Measurements from ENCODE around the gene EXOC7.
A peak's percentile ranks its signal among the peaks of the same experiment; 100 is the strongest.

The EXOC7 gene

GRCh38 chr17:76147211-76148014 lies 43.8 kb upstream of the EXOC7 start:
- H3K27ac ChIP-seq, result no peak overlapping the region
- no peak for TF ChIP-seq ZFX (IDR thresholded peaks at IDR 0.05; ENCODE audit: borderline replicate concordance)
- TF ChIP-seq, protein P1, sequence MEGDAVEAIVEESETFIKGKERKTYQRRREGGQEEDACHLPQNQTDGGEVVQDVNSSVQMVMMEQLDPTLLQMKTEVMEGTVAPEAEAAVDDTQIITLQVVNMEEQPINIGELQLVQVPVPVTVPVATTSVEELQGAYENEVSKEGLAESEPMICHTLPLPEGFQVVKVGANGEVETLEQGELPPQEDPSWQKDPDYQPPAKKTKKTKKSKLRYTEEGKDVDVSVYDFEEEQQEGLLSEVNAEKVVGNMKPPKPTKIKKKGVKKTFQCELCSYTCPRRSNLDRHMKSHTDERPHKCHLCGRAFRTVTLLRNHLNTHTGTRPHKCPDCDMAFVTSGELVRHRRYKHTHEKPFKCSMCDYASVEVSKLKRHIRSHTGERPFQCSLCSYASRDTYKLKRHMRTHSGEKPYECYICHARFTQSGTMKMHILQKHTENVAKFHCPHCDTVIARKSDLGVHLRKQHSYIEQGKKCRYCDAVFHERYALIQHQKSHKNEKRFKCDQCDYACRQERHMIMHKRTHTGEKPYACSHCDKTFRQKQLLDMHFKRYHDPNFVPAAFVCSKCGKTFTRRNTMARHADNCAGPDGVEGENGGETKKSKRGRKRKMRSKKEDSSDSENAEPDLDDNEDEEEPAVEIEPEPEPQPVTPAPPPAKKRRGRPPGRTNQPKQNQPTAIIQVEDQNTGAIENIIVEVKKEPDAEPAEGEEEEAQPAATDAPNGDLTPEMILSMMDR (IDR thresholded peaks at IDR 0.05), result peak; percentile 69

DNA sequence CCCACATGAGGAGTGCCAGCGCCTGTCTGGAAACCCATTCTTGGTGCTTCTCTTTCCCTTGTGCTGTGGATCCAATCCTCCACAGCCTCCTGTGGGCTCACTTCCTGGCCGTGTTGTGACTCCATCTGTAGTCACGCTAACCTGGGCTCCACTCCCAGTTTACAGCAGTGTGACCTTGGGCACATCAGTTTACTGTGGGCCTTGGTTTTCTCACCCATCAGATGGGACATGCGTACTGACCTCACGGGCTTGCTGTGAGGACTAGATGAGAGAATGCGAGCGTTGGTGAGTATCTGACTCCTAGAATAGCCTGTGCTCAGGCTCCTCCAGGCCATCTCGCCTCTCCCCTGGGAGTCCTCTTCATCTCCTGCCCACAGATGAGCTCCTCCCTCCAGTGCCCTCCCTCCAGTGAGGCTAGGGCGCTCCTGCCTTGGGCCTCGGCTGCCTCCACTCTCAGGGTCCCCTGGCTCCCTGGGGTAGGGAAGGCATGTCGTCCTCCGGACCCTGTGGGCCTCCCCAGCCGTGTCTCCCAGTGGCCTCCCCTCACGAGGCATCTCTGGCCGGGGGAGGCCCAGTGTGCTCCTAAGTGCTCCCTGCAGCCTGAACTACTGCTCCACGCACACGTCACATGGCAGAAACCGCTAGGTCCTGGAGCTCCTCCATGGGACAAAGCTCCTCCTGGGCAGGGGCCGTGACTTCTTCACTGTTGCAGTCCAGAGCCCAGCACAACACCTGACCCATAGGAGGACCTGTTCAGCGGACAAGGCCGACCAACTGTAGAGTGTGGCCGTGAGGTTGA lies 42.7 kb upstream of the EXOC7 start:
- no peak overlapping the region for H3K27ac ChIP-seq
- TF ChIP-seq ZFX (IDR thresholded peaks at IDR 0.05; ENCODE audit: borderline replicate concordance), result no peak
- TF ChIP-seq, protein P1 (IDR thresholded peaks at IDR 0.05), result no peak

DNA sequence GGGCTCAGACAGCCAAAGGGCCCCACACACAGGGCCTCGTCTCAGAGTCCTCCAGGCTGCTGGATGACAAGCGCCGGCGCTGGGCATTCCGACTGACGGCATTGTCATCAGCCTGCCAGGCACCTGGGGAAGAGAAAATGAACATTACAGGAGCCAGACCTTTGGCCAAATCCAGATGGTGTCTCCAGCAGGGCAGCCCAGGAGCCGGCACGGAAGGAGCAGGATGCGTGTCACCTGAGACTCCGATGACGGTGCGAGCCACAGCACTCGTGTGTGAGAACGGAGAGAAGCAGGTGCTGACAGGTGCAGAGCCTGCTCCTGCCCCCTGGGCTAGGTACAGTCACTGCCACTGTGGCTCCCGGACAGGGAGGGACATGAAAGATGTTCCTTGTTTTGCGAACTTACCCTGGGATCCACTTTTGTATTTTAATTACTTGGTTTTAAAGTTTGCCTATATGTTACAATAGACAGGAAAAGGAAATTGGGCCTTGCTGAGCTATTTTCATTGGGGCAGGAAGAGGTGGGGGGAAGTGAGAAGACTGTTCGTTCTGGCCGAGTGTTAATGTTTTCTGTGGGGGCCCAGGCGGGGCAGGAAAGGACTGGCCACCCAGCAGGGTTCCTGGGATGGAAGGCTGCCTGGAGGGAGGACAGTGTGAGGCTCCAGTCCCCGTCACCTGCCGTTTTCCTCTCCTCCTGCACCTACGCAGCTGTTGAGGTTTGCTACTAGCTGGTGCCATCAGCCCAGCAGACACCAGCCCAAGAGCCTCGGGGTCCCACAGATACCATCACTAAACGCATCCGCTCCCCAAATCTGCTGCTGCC lies 41.9 kb upstream of the EXOC7 start:
- TF ChIP-seq, protein P1 (IDR thresholded peaks at IDR 0.05), result no peak
- no peak for TF ChIP-seq ZFX (IDR thresholded peaks at IDR 0.05; ENCODE audit: borderline replicate concordance)

DNA sequence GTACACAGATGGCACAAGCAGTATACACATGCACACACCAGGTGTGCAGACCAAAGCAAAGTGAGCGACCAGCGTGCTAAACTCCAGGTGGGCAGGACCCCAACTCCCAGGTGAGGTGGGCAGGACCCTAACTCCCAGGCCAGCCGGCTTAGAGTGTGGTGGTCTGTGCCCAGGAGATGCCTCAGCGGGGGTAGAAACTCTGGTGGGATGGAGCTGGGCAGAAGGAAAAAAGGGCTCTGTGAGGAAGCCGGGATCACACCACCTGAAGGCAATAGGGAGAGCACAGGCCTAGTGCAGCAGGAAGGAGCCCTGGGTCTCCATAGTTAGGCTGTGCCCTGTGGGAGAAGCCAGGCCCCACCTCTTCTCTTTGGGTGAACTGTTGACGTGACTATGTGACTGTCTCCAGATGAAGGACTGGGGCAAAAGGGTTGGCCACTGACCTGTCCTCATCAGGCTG lies 39.0 kb upstream of the EXOC7 start:
- TF ChIP-seq, protein P1 (IDR thresholded peaks at IDR 0.05), result no peak
- no peak for TF ChIP-seq ZFX (IDR thresholded peaks at IDR 0.05; ENCODE audit: borderline replicate concordance)
- no peak overlapping the region for H3K27ac ChIP-seq

More for the DNA sequence above, 41.9 kb upstream of the EXOC7 start:
- H3K27ac ChIP-seq, result no peak overlapping the region

- TF ChIP-seq ZFX (IDR thresholded peaks at IDR 0.05; ENCODE audit: borderline replicate concordance), result no peak
- TF ChIP-seq, protein P1 (IDR thresholded peaks at IDR 0.05), result no peak
- peak overlapping the region; percentile 45 for H3K27ac ChIP-seq
Measured at GRCh38 chr17:76142039-76142584, 38.5 kb upstream of the EXOC7 start.

DNA sequence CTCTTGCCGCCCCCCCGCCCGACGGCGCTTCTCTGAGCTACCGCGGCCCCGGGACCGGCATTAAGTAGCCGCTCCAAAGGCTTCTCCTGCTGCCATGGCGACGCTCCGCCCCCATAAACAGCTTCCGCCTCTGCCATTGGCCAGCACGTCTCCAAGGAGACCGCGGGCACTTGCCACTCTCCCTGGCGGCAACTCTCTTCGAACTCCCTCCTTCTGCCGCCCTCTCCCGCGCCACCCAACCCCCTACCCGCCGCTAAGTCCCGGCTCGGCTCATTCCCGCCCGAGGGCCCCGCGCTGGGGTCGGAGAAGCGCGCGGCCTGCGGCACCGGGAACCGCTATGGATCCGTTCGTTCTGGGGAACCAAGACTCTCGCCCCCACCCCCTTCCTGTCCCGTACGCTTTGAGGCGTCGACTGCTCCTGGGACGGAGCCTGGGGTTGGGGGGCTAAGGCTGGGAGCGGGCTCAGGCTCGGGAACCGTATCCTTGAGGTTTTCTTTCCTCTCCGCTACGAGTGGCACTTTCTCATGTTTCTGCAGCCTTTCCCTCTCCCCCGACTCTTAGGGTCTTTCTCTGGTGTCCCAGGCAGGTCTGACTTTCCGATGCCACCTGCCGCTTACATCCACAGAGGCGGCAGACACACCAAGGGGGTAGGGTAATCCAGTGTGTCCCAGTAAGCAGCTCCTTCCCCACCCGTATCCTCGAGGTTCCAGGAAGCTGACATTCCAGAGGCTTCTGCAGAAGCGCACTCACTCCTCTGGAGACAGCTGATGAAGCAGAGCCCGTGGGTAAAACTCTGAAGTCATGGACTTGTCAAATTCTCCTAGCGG lies 37.8 kb upstream of the EXOC7 start, which contains the start of gene FOXJ1:
FOXJ1 (minus strand) TSS at position 34 of the 827 bp plus-strand sequence. CDS start 850 bp downstream, outside the sequence.
- H3K27ac ChIP-seq, result peak within 1 kb of the TSS; percentile 45
- TF ChIP-seq, protein P1 (IDR thresholded peaks at IDR 0.05), result no peak
- no peak for TF ChIP-seq ZFX (IDR thresholded peaks at IDR 0.05; ENCODE audit: borderline replicate concordance)

Data from 22Rv1 (cell line).